ENCODE measurements around the gene PRRG3.

GRCh38 chrX:151708821-151709220 lies 13.6 kb downstream of the PRRG3 start:
- TF ChIP-seq CTCF (IDR thresholded peaks at IDR 0.05): no peak
- TF ChIP-seq EZH2 (IDR thresholded peaks at IDR 0.05; ENCODE audit: borderline replicate concordance, insufficient read depth, low read depth, low read length, poor library complexity, severe bottlenecking): no peak

Measured in B cell (primary cell).